HG03457 (cell line): ENCODE data around the gene FMNL2.
"Not testable (repeated sequence)": the region's sequence is repeated elsewhere in the genome, so short reads cannot be mapped to it uniquely, and the experiment has no call there.

Experiments
- ATAC-seq: cut with Tn5 transposase; IDR thresholded peaks from one replicate; pipeline ENCODE4 v1.9.1; 2021; ENCODE audit warnings: moderate number of reproducible peaks; ENCODE audit not compliant: unreplicated experiment

The FMNL2 gene

DNA sequence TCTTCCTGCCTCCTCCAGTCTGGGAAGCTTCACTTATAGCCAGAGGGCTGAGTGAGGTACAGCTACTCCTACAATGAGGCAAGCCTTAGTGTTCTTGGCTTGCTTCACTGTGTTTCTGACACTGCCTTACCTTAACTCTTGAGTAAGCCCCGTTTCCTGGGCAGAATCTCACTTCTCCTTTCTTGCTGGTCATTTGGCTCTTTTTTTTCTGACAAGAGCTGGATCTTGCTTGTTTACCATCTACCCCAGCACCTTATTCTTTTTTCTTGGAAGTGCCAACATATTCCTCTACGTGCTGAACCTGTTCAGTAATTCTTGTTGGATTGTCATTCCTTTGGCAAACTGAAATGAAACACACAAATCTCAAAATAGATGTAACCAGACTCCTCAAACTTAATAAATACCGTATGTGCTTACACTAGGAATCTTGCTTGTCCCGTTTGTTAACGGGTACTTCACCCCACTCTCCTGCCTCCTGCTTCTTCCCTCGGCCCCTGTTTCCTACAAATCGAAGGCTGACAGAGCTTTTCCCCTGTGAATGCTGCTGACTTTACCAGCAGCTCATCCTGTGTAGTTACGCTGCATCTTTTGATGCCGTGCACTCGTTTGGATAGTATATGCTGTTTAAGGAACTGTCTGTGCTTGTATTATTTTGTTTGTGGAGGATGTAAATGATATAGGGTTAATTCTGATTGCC lies 132.2 kb downstream of the FMNL2 start:
- peak; percentile 87 for ATAC-seq

DNA sequence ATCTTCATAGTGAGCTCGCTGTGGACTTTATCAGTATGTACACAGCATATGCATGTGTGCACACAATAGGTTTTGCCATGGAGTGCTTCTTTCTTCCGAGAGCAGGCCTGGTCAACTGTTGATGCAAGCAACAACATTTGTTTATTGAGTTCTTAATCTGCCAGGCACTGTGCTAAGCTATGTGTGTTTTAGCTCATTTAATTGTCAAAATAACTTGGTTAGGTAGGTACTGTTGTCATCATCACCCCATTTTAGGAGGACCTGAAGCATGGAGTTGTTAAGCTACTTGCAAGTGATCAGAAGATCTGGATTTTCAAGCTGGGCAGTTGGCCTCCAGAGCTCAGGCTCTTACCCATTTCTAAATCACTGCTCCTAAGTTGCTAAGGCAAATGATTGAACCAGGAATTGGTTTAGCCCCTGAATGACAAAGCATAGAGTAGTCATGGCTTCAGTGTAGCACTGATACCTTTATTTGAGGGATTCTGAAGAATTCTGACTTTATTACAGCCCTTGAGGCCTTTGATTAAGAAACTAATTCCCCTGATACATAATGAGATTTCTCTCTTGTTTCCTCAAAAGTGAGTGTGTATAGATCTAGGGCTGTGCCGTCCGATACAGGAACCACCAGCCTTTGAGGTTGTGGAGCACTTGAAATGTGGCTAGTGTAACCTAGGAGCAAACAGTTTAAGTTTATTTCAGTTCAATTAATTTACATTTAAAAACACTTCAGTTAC lies 132.9 kb downstream of the FMNL2 start:
- ATAC-seq: no peak

- no peak for ATAC-seq
Observed at GRCh38 chr2:152468899-152469692, 134.1 kb downstream of the FMNL2 start.

GRCh38 chr2:152470861-152471854 lies 136.2 kb downstream of the FMNL2 start:
- ATAC-seq: no peak

- no peak for ATAC-seq
Observed at GRCh38 chr2:152472481-152472887, 137.5 kb downstream of the FMNL2 start.

GRCh38 chr2:152473151-152473857 lies 138.3 kb downstream of the FMNL2 start:
- no peak for ATAC-seq

DNA sequence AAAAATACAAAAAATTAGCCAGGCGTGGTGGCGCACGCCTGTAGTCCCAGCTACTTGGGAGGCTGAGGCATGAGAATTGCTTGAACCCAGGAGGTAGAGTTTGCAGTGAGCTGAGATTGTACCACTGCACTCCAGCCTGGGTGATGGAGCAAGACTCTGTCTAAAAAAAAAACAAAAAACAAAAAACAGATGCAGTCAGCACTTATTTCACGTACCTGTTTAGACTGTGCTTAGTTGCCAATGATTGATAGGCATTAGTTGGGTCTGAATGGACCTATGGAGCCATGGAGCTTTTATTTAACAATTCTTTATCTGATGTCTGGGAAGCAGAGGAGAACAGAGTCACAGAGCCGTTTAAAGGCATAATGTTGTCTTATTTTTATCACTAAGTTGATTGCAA lies 139.5 kb downstream of the FMNL2 start:
- not testable (repeated sequence) for ATAC-seq

GRCh38 chr2:152475982-152476381 lies 141.0 kb downstream of the FMNL2 start:
- ATAC-seq: no peak

DNA sequence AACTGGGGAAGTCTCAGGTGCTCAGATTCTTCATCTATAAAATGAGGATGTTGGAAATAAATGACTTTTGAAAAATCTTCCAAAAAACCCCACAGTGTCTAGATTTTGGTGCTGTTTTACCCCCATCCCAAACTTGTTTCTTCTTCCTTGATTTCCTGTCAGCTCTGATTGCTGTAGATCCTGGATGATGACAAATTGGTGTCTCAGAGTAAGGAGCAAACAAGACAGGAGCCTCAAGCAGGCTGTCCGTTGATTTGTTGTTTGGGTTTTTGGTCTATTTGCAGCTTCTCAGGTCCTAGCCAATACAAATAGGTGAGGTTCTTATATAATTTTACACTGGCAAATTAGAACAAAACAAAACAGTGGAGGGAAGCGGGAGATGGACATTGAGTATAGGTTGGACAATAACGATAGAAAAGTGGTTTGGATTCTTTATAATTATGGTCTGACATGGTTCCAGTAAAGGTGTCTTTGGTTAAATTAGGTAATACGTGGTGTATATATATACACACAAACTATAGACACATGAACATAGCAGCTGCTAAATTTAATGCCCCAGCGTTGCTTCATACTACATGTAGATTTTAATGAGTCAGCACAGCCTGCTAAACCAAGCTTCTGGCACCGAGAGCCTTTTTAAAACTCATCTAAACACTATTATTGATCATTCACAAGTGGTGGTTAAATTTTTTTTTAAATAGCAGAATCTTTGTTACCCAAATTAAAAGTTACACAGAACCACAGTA lies 142.5 kb downstream of the FMNL2 start:
- no peak for ATAC-seq

DNA sequence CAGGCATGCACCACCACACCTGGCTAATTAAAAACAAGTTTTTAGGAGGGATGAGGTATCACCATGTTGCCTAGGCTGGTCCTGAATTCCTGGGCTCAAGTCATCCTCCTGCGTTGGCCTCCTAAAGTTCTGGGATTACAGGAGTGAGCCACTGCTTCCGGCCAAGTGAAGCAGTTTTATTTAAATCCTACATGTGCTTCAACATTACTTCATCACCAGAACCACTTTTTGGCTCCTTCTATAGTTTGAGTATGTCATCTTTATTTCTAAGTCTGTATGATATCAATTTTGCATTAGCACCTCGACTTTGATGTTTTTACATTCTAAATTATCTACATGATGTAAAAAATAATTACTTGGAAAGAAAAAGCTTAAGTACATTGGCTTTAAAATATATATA lies 144.3 kb downstream of the FMNL2 start:
- ATAC-seq: no peak

GRCh38 chr2:152480821-152481399 lies 145.9 kb downstream of the FMNL2 start:
- no peak for ATAC-seq

GRCh38 chr2:152481881-152482583 lies 147.1 kb downstream of the FMNL2 start:
- no peak for ATAC-seq

- no peak for ATAC-seq
Observed at GRCh38 chr2:152483276-152484063, 148.5 kb downstream of the FMNL2 start.

- ATAC-seq: no peak
Observed at GRCh38 chr2:152485954-152486736, 151.2 kb downstream of the FMNL2 start.

DNA sequence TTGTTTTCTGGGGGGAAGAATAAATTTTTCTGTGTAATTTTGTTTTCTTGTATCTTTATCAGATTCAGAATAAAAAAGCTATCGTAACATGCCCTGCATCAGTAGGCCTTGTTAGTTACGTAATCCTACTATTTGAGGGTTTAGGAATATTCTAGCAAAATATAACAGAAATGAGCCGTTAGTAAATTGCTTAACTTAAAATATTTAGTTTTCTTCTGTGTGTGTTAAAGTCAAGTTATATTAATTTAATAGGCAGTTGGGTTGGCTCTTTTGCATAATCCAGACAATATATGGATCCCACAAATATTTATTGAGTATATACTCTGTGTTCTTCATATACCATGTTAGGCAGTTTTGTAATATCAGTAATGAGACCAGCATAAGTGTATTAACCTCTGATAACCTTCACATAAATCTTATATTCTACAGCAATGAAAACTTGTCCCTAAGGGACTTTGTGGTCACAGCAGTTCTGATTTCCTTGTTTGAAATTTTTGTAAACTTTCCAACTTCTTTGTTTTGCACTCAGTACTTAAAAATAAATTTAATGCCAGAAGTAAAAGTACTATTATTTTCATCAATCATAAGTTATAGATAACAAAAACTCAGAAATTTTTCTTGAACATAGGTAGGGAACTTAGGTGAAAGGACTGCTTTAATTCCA lies 151.9 kb downstream of the FMNL2 start:
- ATAC-seq: no peak

DNA sequence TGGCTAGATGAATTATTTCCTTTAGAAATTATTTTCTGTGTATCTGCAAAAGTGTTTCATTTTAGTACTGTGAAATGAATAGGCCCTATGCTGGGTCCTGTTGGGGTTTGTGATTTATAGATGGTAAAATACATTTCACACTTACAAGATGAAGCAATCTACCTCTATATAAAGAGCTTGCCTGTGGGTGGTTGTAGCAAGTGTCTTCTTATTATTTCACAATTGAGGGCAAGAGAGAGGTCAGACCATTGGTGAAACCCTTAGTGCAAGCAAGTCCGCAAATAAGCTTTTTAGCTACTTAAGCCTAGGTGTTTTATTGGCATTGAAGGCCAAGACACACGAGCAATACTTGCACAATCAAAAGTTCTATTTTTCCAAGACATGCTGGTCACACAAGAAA lies 153.1 kb downstream of the FMNL2 start:
- ATAC-seq: no peak
